HG03060 (cell line): Measurements from ENCODE around the gene FNDC10.

ENCODE experiments used
- ATAC-seq: cut with Tn5 transposase; IDR thresholded peaks from one replicate; pipeline ENCODE4 v1.9.1; 2021; ENCODE audit warnings: low read depth, moderate number of reproducible peaks; ENCODE audit not compliant: unreplicated experiment

Gene FNDC10

GRCh38 chr1:1628754-1629429 is 29.0 kb upstream of the FNDC10 start:
- ATAC-seq = no peak

DNA sequence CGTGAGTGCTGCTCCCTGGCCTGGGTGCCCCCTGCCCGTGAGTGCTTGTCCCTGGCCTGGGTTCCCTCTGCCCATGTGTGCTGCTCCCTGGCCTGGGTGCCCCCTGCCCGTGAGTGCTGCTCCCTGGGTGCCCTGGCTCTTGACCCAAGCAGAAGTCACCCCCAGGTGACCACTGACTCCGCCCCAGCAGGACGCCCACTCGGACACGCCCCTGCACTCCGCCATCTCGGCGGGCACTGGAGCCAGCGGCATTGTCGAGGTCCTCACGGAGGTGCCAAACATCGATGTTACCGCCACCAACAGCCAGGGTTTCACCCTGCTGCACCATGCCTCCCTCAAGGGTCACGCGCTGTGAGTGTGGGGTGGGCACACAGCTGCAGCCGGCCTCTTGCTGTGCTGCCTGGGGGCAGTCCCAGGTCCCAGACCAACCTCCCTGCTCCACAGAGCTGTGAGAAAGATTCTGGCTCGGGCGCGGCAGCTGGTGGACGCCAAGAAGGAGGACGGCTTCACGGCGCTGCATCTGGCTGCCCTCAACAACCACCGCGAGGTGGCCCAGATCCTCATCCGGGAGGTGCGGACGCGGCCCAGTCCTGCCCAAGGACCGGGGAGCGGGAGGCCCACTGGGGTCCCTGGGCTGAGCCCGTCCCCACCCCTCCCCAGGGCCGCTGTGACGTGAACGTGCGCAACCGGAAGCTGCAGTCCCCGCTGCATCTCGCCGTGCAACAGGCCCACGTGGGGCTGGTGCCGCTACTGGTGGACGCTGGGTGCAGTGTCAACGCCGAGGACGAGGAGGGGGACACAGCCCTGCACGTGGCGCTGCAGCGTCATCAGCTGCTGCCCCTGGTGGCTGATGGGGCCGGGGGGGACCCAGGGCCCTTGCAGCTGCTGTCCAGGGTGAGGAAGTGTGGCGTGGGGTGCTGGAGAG is 28.2 kb upstream of the FNDC10 start:
- ATAC-seq = no peak

- ATAC-seq = no peak
These were observed 27.4 kb upstream of the FNDC10 start for GRCh38 chr1:1627261-1627828.

GRCh38 chr1:1626207-1627141 is 26.5 kb upstream of the FNDC10 start:
- no peak for ATAC-seq

GRCh38 chr1:1625824-1626206 is 25.9 kb upstream of the FNDC10 start:
- no peak for ATAC-seq

DNA sequence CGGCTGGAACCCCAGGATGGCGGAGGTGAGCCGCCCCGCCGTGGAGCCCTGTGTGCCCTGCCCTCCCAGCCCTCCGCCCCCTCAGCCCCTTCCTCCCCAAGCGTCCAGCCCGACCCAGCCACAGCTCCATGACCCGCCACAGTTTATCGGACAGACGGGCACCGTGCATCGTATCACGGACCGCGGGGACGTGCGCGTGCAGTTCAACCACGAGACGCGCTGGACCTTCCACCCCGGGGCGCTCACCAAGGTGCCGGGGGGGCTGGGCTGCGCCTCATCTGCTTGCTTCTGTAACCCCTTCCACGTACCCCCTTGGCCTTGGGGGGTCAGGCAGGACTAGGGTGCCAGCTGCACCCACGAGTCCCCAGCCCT is 25.5 kb upstream of the FNDC10 start:
- no peak for ATAC-seq

DNA sequence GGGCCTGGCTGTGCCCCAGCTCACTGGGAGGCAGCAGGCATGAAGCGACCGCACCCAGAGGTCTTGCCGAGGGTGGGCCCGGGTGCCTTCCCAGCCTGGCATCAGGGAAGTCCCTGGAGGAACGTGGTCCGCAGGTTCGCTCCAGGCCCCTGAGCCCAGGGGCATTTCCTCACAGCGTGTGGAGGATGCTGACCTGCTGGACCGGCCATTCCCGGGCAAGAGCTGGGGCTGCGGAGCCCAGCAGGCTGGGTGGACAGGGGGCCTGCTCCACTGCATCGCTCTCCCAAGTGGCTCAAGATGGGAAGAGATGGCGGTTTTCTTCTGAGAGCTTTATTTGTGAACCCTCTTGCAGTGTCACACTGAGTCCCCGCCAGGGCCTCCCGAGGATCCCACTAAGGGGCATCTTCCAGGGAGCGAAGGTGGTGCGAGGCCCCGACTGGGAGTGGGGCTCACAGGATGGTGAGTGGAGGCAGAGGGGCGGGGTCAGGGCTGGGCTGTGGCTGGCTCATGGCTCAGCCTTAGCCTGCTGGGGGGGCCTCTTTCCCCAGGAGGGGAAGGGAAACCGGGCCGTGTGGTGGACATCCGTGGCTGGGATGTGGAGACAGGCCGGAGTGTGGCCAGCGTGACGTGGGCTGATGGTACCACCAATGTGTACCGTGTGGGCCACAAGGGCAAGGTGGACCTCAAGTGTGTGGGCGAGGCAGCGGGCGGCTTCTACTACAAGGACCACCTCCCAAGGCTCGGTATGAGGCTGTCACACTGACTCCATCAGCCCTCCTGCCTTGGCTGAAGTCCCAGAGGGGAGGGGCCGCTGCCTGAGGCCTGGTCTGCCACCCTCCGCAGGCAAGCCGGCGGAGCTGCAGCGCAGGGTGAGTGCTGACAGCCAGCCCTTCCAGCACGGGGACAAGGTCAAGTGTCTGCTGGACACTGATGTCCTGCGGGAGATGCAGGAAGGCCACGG is 24.8 kb upstream of the FNDC10 start:
- no peak for ATAC-seq

GRCh38 chr1:1623631-1624442 is 23.9 kb upstream of the FNDC10 start:
- no peak for ATAC-seq

DNA sequence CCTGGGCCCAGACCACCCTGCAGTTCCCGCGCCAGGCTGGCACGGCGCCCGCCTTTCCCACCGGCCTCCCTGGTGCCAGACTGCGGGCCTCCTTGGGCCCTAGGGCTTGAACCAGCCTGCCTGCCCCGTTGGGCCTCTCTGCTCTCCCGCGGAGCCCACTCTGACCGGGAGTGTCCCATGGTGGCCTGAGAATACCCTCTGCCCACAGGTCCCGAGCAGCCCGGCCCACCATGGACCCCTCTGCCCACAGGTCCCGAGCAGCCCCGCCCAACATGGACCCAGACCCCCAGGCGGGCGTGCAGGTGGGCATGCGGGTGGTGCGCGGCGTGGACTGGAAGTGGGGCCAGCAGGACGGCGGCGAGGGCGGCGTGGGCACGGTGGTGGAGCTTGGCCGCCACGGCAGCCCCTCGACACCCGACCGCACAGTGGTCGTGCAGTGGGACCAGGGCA is 23.3 kb upstream of the FNDC10 start:
- ATAC-seq = no peak

DNA sequence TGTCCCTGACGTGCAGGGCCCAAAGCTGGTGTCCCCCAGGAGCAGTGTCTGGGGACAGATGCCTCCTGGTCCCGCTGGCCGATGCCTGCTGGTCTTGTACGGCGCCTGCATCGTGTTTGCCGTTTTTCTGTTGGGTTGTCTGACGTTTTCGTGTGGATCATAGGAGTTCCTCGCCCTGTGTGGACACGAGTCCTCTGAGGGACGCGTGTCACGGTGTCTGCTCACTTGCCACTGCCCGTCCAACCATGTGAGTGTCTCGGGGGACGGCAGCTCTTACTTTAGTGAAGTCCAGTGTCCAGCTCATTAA is 22.8 kb upstream of the FNDC10 start:
- no peak for ATAC-seq

- no peak for ATAC-seq
These were observed 22.3 kb upstream of the FNDC10 start for GRCh38 chr1:1622010-1622787.

DNA sequence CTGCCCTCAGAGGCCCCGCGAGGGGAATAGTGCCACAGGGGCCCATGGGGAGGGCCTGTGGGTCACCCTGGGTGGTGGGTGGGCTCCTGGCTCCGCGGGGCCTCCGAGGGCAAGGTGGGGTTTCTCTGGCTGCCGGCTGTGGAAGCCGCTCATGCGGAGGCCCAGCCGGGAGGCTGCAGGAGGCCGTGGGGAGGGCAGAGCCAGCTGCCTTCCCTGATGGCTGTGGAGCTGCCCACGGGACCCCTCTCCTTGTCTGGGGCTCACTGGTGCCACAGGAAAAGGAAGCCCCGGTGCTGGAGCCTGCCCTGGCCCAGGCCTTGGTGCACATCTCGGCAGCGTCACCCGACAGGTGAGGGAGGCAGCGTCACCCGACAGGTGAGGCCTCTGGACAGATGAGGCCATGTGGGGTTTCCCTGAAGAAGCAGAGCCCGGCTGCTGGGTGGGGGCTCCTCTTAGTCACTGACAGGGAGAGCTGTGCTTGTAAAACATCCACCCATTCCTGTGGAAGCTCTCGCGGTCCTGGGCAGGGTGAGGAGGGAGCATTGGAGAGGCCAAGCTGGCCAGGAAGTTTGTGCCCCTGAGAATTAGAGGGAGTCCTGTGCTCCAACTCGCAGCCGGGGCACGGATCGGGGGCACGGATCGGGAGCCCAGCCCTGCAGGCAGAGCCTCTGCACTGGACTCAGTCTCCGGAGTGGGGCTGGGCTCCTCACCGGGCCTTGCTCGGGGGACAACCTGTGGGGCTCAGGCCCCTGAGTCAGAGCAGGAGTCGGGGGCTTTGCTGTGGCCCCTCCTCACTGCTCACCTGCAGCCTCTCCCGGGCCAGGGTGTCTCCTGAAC is 21.5 kb upstream of the FNDC10 start:
- no peak for ATAC-seq

DNA sequence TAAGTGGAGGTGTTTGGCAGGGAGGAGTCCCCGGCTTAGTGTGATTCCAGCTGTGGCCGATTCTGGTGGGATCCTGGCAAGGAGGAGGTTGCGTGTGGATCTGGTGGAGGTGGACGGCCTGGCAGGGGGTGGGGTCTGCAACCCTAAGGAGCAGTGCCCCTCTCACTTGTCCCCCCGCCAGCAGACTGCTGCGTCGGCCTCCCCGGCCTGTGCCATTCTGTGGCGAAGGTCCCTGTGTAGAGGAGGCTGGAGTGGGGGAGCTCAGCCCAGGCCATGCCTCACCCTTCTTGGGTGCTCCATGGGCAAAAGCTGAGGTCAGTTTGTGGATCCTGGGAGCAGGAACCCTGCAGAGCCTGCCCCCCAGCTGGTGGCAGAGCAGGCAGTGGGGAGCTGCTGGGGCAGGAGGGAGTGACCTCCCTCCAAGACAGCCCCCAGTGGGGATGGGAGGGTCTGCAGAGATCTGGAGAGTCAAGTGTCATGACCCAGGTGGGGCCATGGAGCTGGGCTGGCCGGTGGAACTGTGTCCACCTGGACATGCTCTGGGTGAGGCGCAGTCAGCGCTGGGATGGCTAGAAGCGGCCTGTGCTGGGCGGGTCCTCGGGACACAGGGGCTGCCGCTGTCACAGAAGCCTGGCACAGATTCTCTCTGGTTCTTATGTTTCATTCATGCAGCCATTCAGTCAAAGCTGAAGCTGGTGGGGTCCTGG is 20.7 kb upstream of the FNDC10 start:
- ATAC-seq = no peak

GRCh38 chr1:1619917-1620361 is 20.0 kb upstream of the FNDC10 start:
- no peak for ATAC-seq

DNA sequence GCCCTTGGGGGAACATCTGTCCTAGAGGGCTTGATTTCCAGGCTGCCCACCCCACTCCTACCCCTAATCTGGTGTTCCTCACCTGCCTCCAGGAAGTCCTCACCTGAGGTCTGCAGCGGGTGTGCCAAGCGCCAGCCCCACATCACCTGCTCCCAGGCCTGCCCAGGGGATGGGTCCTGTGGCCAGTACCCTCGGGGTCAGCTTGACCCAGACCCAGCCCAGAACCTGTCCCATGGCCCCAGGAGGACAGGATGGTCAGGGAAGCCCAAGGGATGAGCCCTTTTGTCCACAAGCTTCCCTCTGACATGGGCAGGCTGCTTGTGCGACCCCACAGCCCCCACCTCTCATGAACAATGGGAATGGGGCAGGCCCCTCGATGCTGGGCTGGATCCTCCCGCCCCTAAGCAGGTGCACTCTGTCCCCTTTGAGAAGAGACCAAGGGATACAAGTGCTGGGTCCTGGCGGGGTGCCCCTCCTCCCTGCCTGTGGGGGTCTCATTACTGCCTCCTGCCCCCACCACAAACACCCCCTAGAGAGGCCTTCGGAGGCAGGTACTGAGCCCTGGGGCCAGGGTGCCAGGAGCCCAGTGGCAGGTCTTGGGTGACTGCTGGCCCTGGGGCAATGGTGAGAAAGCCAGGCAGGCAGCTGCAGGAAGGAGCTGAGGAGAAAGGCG is 18.6 kb upstream of the FNDC10 start:
- ATAC-seq = no peak

DNA sequence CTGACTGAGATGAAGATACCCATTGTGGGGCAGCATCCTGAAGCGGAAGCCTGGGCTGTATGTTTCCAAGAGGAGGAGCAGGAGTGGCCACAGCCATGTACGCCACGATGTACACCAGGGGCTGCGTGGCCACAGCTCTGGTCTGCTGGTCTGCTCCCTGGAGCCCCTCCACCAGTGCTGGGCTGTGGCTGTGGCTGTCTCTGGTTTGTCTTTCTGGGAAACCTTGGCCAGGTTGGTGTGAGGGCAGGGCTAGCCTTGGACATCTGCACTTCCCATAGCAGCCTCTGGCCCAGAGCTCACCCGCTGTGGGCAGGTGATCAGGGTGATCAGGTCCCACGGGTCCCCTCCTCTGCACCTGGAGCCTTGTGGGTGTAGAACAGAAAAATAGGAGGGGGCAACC is 18.0 kb upstream of the FNDC10 start:
- no peak for ATAC-seq
